ENCODE measurements around the gene RBL1. TPM values are rescaled to one million over a fixed set of nuclear protein-coding genes. Genes with fewer than 3 reads are reported as not detected.
A peak's percentile ranks its signal among the peaks of the same experiment; 100 is the strongest.

The RBL1 gene
- total and polyA plus RNA-seq, 4 donors, result 0.60 to 14.7 (median 2.0) TPM

DNA sequence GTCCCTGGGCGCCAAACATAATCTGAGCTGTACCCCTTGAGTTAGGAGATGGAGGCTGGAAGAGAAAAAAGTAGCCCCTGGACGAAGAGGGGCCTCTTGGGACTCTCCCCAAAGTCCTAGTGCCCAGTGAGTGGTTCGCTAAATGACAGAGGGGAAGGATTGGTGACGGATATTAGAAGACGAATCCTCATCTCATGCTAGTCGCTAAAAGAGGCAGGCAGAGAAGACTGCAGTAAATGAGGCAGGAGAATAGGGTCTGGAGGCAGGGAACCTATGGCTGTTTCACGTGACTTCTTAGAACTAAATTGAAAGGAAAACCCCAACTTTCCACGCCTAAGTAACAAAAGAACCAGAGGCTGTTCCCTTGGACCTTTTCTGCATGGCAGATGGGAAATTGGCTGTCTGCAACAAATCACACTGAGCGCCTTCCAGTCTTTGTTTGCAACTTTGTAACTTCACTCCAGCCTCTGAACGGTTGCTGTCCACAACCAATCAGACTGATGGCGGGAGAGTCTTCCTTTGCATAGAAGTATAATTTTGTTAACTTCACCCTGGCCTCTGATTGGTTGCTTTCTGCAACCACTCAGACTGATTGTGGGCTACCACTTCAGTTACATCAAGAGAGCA is 731 bp upstream of the RBL1 start:
- no peaks in the 10 kb centered on the region for H3K9me3 ChIP-seq (ENCODE audit: control insufficient read depth in 4 of 4, low read length in 3 of 4)
- no peak overlapping the region for H3K9ac ChIP-seq (ENCODE audit: low read depth in 1 of 2, low read length in 2 of 2)
- DNase-seq (ENCODE audit: low spot score), result no peak
- WGBS, result 83% methylated on average over 11 of the region's 11 CpGs
- TF ChIP-seq, protein P1, sequence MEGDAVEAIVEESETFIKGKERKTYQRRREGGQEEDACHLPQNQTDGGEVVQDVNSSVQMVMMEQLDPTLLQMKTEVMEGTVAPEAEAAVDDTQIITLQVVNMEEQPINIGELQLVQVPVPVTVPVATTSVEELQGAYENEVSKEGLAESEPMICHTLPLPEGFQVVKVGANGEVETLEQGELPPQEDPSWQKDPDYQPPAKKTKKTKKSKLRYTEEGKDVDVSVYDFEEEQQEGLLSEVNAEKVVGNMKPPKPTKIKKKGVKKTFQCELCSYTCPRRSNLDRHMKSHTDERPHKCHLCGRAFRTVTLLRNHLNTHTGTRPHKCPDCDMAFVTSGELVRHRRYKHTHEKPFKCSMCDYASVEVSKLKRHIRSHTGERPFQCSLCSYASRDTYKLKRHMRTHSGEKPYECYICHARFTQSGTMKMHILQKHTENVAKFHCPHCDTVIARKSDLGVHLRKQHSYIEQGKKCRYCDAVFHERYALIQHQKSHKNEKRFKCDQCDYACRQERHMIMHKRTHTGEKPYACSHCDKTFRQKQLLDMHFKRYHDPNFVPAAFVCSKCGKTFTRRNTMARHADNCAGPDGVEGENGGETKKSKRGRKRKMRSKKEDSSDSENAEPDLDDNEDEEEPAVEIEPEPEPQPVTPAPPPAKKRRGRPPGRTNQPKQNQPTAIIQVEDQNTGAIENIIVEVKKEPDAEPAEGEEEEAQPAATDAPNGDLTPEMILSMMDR (IDR thresholded peaks at IDR 0.05; ENCODE audit: low read depth, low read length, missing input control), result no peak
- TF ChIP-seq, protein P2, sequence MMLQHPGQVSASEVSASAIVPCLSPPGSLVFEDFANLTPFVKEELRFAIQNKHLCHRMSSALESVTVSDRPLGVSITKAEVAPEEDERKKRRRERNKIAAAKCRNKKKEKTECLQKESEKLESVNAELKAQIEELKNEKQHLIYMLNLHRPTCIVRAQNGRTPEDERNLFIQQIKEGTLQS (IDR thresholded peaks at IDR 0.05), result no peak
- TF ChIP-seq GABPA (IDR thresholded peaks at IDR 0.05 in 1 of 2, conservative IDR thresholded peaks at IDR 0.05 in 1 of 2) (no peak), RAD21 (IDR thresholded peaks at IDR 0.05) (no peak), RXRA (IDR thresholded peaks at IDR 0.05) (no peak), SP1 (IDR thresholded peaks at IDR 0.05) (no peak), HNF4A (conservative IDR thresholded peaks at IDR 0.05) (no peak), FOXA1 (IDR thresholded peaks at IDR 0.05) (no peak)
- no peak overlapping the region for H3K27ac ChIP-seq (ENCODE audit: low read depth in 1 of 2, low read length in 2 of 2)
- H3K4me1 ChIP-seq (ENCODE audit: control insufficient read depth in 4 of 4, insufficient read depth in 4 of 4, low read length in 3 of 4), result peaks cover 0 to 9% (median 5%) of the 10 kb centered on the region in 4 donors
- no peaks in the 10 kb centered on the region for H3K27me3 ChIP-seq (ENCODE audit: control insufficient read depth in 4 of 4, insufficient read depth in 4 of 4, low read length in 3 of 4)
- no peaks in the 10 kb centered on the region for H3K36me3 ChIP-seq (ENCODE audit: control insufficient read depth in 4 of 4, insufficient read depth in 3 of 4, low read depth in 1 of 4, low read length in 3 of 4)
- H3K4me3 ChIP-seq (ENCODE audit: low read depth in 1 of 3, low read length in 3 of 3), result peak overlapping the region in 1 of 3 donors; percentile 68

DNA sequence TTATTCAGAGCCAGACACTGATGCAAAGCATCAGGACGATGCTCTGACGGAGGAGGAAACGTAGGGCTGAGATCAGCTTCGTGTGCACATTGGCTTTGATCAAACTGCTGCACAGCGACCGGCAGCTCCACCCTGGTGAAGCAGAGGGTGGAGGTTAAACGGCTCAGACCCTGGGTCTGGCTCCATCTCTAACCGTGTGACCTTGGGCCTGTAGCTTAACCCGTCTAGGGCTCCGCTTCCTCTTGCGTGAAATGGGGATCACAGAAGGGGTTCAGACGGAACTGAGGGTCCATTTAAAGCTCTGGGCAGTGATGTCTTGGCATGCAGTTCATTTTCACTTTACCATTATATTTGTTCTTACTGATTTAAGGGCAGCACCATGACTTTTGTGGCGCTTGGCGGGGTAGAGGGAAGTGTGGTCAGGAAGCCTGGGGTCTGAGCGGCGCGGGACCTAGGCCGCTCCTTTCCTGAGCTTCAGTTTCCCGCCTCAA is 644 bp downstream of the RBL1 start:
- Histone ChIP-seq H3K27ac (ENCODE audit: low read depth in 1 of 2, low read length in 2 of 2) (no peak overlapping the region), H3K4me3 (ENCODE audit: low read depth in 1 of 3, low read length in 3 of 3) (peak overlapping the region; percentile 68 to 90 (median 82)), H3K9ac (ENCODE audit: low read depth in 1 of 2, low read length in 2 of 2) (peak overlapping the region in 1 of 2 donors; percentile 28), H3K4me1 (ENCODE audit: control insufficient read depth in 4 of 4, insufficient read depth in 4 of 4, low read length in 3 of 4) (peaks cover 0 to 9% (median 5%) of the 10 kb centered on the region in 4 donors), H3K9me3 (ENCODE audit: control insufficient read depth in 4 of 4, low read length in 3 of 4) (no peaks in the 10 kb centered on the region), H3K27me3 (ENCODE audit: control insufficient read depth in 4 of 4, insufficient read depth in 4 of 4, low read length in 3 of 4) (no peaks in the 10 kb centered on the region), H3K36me3 (ENCODE audit: control insufficient read depth in 4 of 4, insufficient read depth in 3 of 4, low read depth in 1 of 4, low read length in 3 of 4) (no peaks in the 10 kb centered on the region)
- 10% methylated on average over 19 of the region's 19 CpGs for WGBS
- TF ChIP-seq HNF4G (IDR thresholded peaks at IDR 0.05) (no peak), TAF1 (conservative IDR thresholded peaks at IDR 0.05) (no peak), GABPA (IDR thresholded peaks at IDR 0.05 in 1 of 2, conservative IDR thresholded peaks at IDR 0.05 in 1 of 2) (no peak), EGR1 (IDR thresholded peaks at IDR 0.05; ENCODE audit: low read depth in 2 of 2) (no peak), RXRA (IDR thresholded peaks at IDR 0.05) (no peak), SP1 (IDR thresholded peaks at IDR 0.05) (no peak), NR2F2 (IDR thresholded peaks at IDR 0.05) (no peak)
- TF ChIP-seq, protein P2 (IDR thresholded peaks at IDR 0.05), result no peak
- TF ChIP-seq, protein P3, sequence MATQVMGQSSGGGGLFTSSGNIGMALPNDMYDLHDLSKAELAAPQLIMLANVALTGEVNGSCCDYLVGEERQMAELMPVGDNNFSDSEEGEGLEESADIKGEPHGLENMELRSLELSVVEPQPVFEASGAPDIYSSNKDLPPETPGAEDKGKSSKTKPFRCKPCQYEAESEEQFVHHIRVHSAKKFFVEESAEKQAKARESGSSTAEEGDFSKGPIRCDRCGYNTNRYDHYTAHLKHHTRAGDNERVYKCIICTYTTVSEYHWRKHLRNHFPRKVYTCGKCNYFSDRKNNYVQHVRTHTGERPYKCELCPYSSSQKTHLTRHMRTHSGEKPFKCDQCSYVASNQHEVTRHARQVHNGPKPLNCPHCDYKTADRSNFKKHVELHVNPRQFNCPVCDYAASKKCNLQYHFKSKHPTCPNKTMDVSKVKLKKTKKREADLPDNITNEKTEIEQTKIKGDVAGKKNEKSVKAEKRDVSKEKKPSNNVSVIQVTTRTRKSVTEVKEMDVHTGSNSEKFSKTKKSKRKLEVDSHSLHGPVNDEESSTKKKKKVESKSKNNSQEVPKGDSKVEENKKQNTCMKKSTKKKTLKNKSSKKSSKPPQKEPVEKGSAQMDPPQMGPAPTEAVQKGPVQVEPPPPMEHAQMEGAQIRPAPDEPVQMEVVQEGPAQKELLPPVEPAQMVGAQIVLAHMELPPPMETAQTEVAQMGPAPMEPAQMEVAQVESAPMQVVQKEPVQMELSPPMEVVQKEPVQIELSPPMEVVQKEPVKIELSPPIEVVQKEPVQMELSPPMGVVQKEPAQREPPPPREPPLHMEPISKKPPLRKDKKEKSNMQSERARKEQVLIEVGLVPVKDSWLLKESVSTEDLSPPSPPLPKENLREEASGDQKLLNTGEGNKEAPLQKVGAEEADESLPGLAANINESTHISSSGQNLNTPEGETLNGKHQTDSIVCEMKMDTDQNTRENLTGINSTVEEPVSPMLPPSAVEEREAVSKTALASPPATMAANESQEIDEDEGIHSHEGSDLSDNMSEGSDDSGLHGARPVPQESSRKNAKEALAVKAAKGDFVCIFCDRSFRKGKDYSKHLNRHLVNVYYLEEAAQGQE (IDR thresholded peaks at IDR 0.05), result no peak
- peak; percentile 38 for DNase-seq (ENCODE audit: low spot score)

Data from liver (tissue), 9 donors.